Immature natural killer cell (primary cell): ENCODE measurements around the gene GNB1. TPM values are rescaled to one million over a fixed set of nuclear protein-coding genes. Genes with fewer than 3 reads are reported as not detected.
A peak's percentile ranks its signal among the peaks of the same experiment; 100 is the strongest.

Source experiments
- DNase-seq, 3 donors: peaks; one replicate each; pipeline ENCODE4 v3.0.0; 2022; ENCODE audit warnings: mixed read lengths in 1 of 3
- H3K27ac Mint-ChIP-seq, 6 donors: one replicate each; pipeline ENCODE4 v1.8.0; 2020; ENCODE audit warnings: mixed read lengths in 6 of 6, mild to moderate bottlenecking in 5 of 6, inconsistent platforms in 4 of 6, moderate library complexity in 3 of 6
- H3K27me3 Mint-ChIP-seq, 3 donors: one replicate each; pipeline ENCODE4 v1.8.0; 2020 to 2021; ENCODE audit warnings: low read depth in 3 of 3, mild to moderate bottlenecking in 3 of 3, mixed read lengths in 3 of 3, moderate library complexity in 3 of 3, inconsistent platforms in 1 of 3
- H3K36me3 Mint-ChIP-seq, 3 donors: one replicate each; pipeline ENCODE4 v1.8.0; 2020; ENCODE audit warnings: mixed read lengths in 3 of 3, inconsistent platforms in 2 of 3, mild to moderate bottlenecking in 2 of 3
- H3K4me1 Mint-ChIP-seq, 2 donors: one replicate each; pipeline ENCODE4 v1.8.0; 2020; ENCODE audit warnings: inconsistent platforms in 2 of 2, mild to moderate bottlenecking in 2 of 2, mixed read lengths in 2 of 2, moderate library complexity in 1 of 2
- H3K4me3 Mint-ChIP-seq, 5 donors: one replicate each; pipeline ENCODE4 v1.8.0; 2020; ENCODE audit warnings: mild to moderate bottlenecking in 5 of 5, mixed read lengths in 5 of 5, inconsistent platforms in 3 of 5, moderate library complexity in 3 of 5
- H3K9me3 Mint-ChIP-seq, 6 donors: one replicate each; pipeline ENCODE4 v1.8.0; 2020; ENCODE audit warnings: mild to moderate bottlenecking in 6 of 6, mixed read lengths in 6 of 6, inconsistent platforms in 4 of 6, moderate library complexity in 3 of 6
- polyA plus RNA-seq, 3 donors: library from polyadenylated mRNA; unstranded; fragments of 300-500 nt; fragmentation: Illumina TruSeq; gene quantifications; one replicate each; pipeline ENCODE4 v1.2.3, GENCODE V29; 2021

The GNB1 gene
- polyA plus RNA-seq, 3 donors from 2014 or later, result 53.4 to 111 (median 98.7) TPM

- Mint-ChIP-seq H3K4me1 (peaks cover 59% of the 10 kb centered on the region in 2 donors), H3K4me3 (peak overlapping the region; percentile 82 to 92 (median 88)), H3K9me3 (no peaks in the 10 kb centered on the region), H3K36me3 (peaks cover 0 to 2% (median 0%) of the 10 kb centered on the region in 3 donors), H3K27ac (peak overlapping the region; percentile 80 to 96 (median 87)), H3K27me3 (peaks cover 6 to 12% (median 10%) of the 10 kb centered on the region in 3 donors)
- DNase-seq, result no peak
Measured at GRCh38 chr1:1777583-1777899, 113.3 kb downstream of the GNB1 start.

GRCh38 chr1:1776672-1777582 is 114.0 kb downstream of the GNB1 start:
- peaks cover 0 to 3% (median 0%) of the 10 kb centered on the region in 3 donors for H3K36me3 Mint-ChIP-seq
- peak overlapping the region; percentile 82 to 92 (median 88) for H3K4me3 Mint-ChIP-seq
- DNase-seq, result no peak
- peaks cover 6 to 12% (median 10%) of the 10 kb centered on the region in 3 donors for H3K27me3 Mint-ChIP-seq
- H3K4me1 Mint-ChIP-seq, result peaks cover 57 to 59% of the 10 kb centered on the region in 2 donors
- H3K9me3 Mint-ChIP-seq, result no peaks in the 10 kb centered on the region
- peak overlapping the region; percentile 80 to 96 (median 87) for H3K27ac Mint-ChIP-seq

GRCh38 chr1:1775327-1776226 is 115.3 kb downstream of the GNB1 start:
- H3K27me3 Mint-ChIP-seq, result peaks cover 6 to 11% (median 10%) of the 10 kb centered on the region in 3 donors
- peaks cover 4 to 9% (median 7%) of the 10 kb centered on the region in 3 donors for H3K36me3 Mint-ChIP-seq
- DNase-seq, result no peak
- peak overlapping the region; percentile 12 to 70 (median 34) for H3K27ac Mint-ChIP-seq
- peaks cover 48 to 50% of the 10 kb centered on the region in 2 donors for H3K4me1 Mint-ChIP-seq
- no peaks in the 10 kb centered on the region for H3K9me3 Mint-ChIP-seq
- H3K4me3 Mint-ChIP-seq, result peak overlapping the region in 3 of 5 donors; percentile 7 to 56 (median 15)

GRCh38 chr1:1773874-1774273 is 117.0 kb downstream of the GNB1 start:
- Mint-ChIP-seq H3K36me3 (peaks cover 5 to 15% (median 11%) of the 10 kb centered on the region in 3 donors), H3K27ac (no peak overlapping the region), H3K9me3 (no peaks in the 10 kb centered on the region), H3K27me3 (peaks cover 1 to 3% (median 3%) of the 10 kb centered on the region in 3 donors), H3K4me3 (no peak overlapping the region), H3K4me1 (peaks cover 31 to 33% of the 10 kb centered on the region in 2 donors)
- no peak for DNase-seq

- Mint-ChIP-seq H3K9me3 (no peaks in the 10 kb centered on the region), H3K36me3 (peaks cover 11 to 20% (median 17%) of the 10 kb centered on the region in 3 donors), H3K27me3 (peaks cover 0 to 1% (median 0%) of the 10 kb centered on the region in 3 donors), H3K27ac (peak overlapping the region in 2 of 6 donors; percentile 5 to 14), H3K4me1 (peaks cover 21 to 27% of the 10 kb centered on the region in 2 donors), H3K4me3 (no peak overlapping the region)
- DNase-seq, result no peak
Measured at GRCh38 chr1:1771096-1771495, 119.8 kb downstream of the GNB1 start.

- H3K27ac Mint-ChIP-seq, result peak overlapping the region in 3 of 6 donors; percentile 37 to 64 (median 44)
- peaks cover 11 to 17% of the 10 kb centered on the region in 2 donors for H3K4me1 Mint-ChIP-seq
- H3K27me3 Mint-ChIP-seq, result peaks cover 0 to 1% (median 0%) of the 10 kb centered on the region in 3 donors
- peaks cover 11 to 20% (median 17%) of the 10 kb centered on the region in 3 donors for H3K36me3 Mint-ChIP-seq
- DNase-seq, result no peak
- no peaks in the 10 kb centered on the region for H3K9me3 Mint-ChIP-seq
- no peak overlapping the region for H3K4me3 Mint-ChIP-seq
Measured at GRCh38 chr1:1770102-1770501, 120.8 kb downstream of the GNB1 start.

- Mint-ChIP-seq H3K36me3 (peaks cover 11 to 20% (median 17%) of the 10 kb centered on the region in 3 donors), H3K27ac (peak overlapping the region in 3 of 6 donors; percentile 4 to 76 (median 51)), H3K9me3 (no peaks in the 10 kb centered on the region), H3K4me3 (no peak overlapping the region), H3K27me3 (no peaks in the 10 kb centered on the region), H3K4me1 (peaks cover 12 to 16% of the 10 kb centered on the region in 2 donors)
- no peak for DNase-seq
Measured at GRCh38 chr1:1768249-1768992, 122.5 kb downstream of the GNB1 start.

GRCh38 chr1:1764876-1765470 is 125.9 kb downstream of the GNB1 start:
- Mint-ChIP-seq H3K27me3 (no peaks in the 10 kb centered on the region), H3K36me3 (peaks cover 7 to 13% (median 10%) of the 10 kb centered on the region in 3 donors), H3K27ac (no peak overlapping the region), H3K4me1 (peaks cover 9 to 11% of the 10 kb centered on the region in 2 donors), H3K4me3 (no peak overlapping the region), H3K9me3 (no peaks in the 10 kb centered on the region)
- no peak for DNase-seq

- H3K9me3 Mint-ChIP-seq, result no peaks in the 10 kb centered on the region
- DNase-seq, result no peak
- H3K27me3 Mint-ChIP-seq, result peaks cover 0 to 2% (median 0%) of the 10 kb centered on the region in 3 donors
- H3K4me3 Mint-ChIP-seq, result no peak overlapping the region
- H3K4me1 Mint-ChIP-seq, result peaks cover 15 to 19% of the 10 kb centered on the region in 2 donors
- H3K36me3 Mint-ChIP-seq, result peaks cover 6 to 12% (median 8%) of the 10 kb centered on the region in 3 donors
- H3K27ac Mint-ChIP-seq, result peak overlapping the region in 1 of 6 donors; percentile 29
Measured at GRCh38 chr1:1763657-1764621, 126.9 kb downstream of the GNB1 start.

GRCh38 chr1:1761504-1762376 is 129.1 kb downstream of the GNB1 start:
- Mint-ChIP-seq H3K4me3 (no peak overlapping the region), H3K27me3 (peaks cover 0 to 6% (median 3%) of the 10 kb centered on the region in 3 donors), H3K27ac (peak overlapping the region in 1 of 6 donors; percentile 34), H3K36me3 (peaks cover 0 to 6% (median 4%) of the 10 kb centered on the region in 3 donors), H3K4me1 (peaks cover 20 to 30% of the 10 kb centered on the region in 2 donors), H3K9me3 (no peaks in the 10 kb centered on the region)
- no peak for DNase-seq

GRCh38 chr1:1760715-1761114 is 130.2 kb downstream of the GNB1 start:
- Mint-ChIP-seq H3K36me3 (peaks cover 0 to 6% (median 4%) of the 10 kb centered on the region in 3 donors), H3K4me3 (peak overlapping the region in 1 of 5 donors; percentile 58), H3K27me3 (peaks cover 0 to 6% (median 3%) of the 10 kb centered on the region in 3 donors), H3K9me3 (no peaks in the 10 kb centered on the region), H3K4me1 (peaks cover 20 to 30% of the 10 kb centered on the region in 2 donors), H3K27ac (no peak overlapping the region)
- no peak for DNase-seq
